Astrocyte of the cerebellum (primary cell): Measurements from ENCODE around the gene ZMYND19.

Source experiments
- DNase-seq: peaks from one replicate; pipeline ENCODE4 v3.0.0-alpha.2; 2011; ENCODE audit warnings: low read depth
- H3K4me3 ChIP-seq: 2 replicates; pipeline ENCODE4 v1.5.1; 2011; ENCODE audit warnings: mild to moderate bottlenecking, low read depth, low read length, moderate library complexity
- CTCF ChIP-seq: IDR thresholded peaks from 2 replicates; pipeline ENCODE4 v1.5.1; 2012; ENCODE audit warnings: low read length, low read depth, moderate library complexity, mild to moderate bottlenecking; ENCODE audit errors: missing control alignments
- in situ Hi-C: cut with HindIII; loops from 2 replicates; pipeline ENCODE4 v1.10.0; 2017; ENCODE audit warnings: low sequenced_read_pairs

ZMYND19 gene

GRCh38 chr9:137620581-137620980 is 30.3 kb upstream of the ZMYND19 start:
- no peak for TF ChIP-seq CTCF
- DNase-seq, result no peak
- peak overlapping the region; percentile 80 for H3K4me3 ChIP-seq
- in situ Hi-C loops, result no loop called here

GRCh38 chr9:137620048-137620405 is 29.7 kb upstream of the ZMYND19 start:
- no peak for TF ChIP-seq CTCF

GRCh38 chr9:137619240-137620047 is 29.1 kb upstream of the ZMYND19 start:
- in situ Hi-C loops, result no loop called here
- DNase-seq, result peak; percentile 15
- no peak for TF ChIP-seq CTCF
- H3K4me3 ChIP-seq, result peak overlapping the region; percentile 80

More at GRCh38 chr9:137620048-137620405, 29.7 kb upstream of the ZMYND19 start:
- DNase-seq, result no peak
- in situ Hi-C loops, result no loop called here
- peak overlapping the region; percentile 80 for H3K4me3 ChIP-seq

GRCh38 chr9:137618105-137619067 is 28.1 kb upstream of the ZMYND19 start, which contains the start of gene EHMT1:
Gene EHMT1, plus strand, starts transcription at chr9:137619005. Its CDS starts 24 bp downstream, at chr9:137619029.
- in situ Hi-C loops, result no loop called here
- peak within 1 kb of the TSS; percentile 96 for H3K4me3 ChIP-seq
- DNase-seq, result peak; percentile 52
- TF ChIP-seq CTCF, result no peak

- no peak for TF ChIP-seq CTCF
- H3K4me3 ChIP-seq, result no peak overlapping the region
- in situ Hi-C loops, result no loop called here
- DNase-seq, result no peak
Observed at GRCh38 chr9:137615387-137615871, 25.1 kb upstream of the ZMYND19 start.

GRCh38 chr9:137614631-137615386 is 24.5 kb upstream of the ZMYND19 start:
- DNase-seq, result no peak
- no peak for TF ChIP-seq CTCF
- in situ Hi-C loops, result no loop called here
- H3K4me3 ChIP-seq, result no peak overlapping the region
